ENCODE measurements around the gene TNFRSF12A.
"Not testable (repeated sequence)": the region's sequence is repeated elsewhere in the genome, so short reads cannot be mapped to it uniquely, and the experiment has no call there.

TNFRSF12A gene

DNA sequence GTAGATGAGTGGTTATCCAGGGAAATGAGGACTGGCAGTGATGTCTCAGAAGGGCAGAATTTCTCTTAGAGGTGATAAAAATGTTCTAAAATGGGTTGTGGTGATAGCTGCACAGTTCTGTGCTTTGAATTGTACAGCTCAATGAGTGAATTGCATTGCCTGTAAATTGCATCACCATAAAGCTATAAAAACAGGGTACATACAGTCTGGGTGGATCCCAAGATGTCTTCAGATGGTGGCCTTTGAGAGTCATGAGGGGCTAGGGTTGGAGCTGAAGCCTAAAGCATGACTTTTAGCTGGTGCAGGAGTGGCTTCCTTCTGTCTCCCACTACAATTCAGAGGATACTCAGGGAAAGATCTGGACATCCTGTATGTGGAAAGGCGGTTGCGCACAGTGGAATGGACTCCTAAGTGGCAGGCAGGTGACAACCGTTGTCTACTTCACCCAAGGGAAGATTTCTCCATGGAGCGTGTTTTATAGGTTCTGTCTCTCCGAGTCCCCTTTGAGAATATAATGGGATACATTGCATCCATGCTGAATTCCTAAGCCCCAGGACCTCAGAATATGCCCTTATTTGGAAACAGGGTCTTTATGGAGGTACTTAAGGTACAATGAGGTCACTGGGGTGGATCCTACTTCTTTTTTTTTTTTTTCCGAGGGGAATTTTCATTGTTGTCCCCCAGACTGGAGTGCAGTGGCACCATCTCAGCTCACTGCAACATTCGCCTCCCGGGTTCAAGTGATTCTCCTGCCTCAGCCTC is 43.6 kb downstream of the TNFRSF12A start:
- Mint-ChIP-seq H3K27ac (ENCODE audit: low read depth) (peak overlapping the region; percentile 98), H3K4me1 (peaks cover 51% of the 10 kb centered on the region), H3K27me3 (no peaks in the 10 kb centered on the region), H3K4me3 (peak overlapping the region; percentile 98), H3K9me3 (no peaks in the 10 kb centered on the region), H3K36me3 (ENCODE audit: insufficient read depth) (peaks cover 36% of the 10 kb centered on the region)
- DNase-seq (ENCODE audit: low spot score in 2 of 2) (no peak), ATAC-seq (replicated peaks; ENCODE audit: extremely low read depth, poor library complexity, severe bottlenecking) (no peak)

DNA sequence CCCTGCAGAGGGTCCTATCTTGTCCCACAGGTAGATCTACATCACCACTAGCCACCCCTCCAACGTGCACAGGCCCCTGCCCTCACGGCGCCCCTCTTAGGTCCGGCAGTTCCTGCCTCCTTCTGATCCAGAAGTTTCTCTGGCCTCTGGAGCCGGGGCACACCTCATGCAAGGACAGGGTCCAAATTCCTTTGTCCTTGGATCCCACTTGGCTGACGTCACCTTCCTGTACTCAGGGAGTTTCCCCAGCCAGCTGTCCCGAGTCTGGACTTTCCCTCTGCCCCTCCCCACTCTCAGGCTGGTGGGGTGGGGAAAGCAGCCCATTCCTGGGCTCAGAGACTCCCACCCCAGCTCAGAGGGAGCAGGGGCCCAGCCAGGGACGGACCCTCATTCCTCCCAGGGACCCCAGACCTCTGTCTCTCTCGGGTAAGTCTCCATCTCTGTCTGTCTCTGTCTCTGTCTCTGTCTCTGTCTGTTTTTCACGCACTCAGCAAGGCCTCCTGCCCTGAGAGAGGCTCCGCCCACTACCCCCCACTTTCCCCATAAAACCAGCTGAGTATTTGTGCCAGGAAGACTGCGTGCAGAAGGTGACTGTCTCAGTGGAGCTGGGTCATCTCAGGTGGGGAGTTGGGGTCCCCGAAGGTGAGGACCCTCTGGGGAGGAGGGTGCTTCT is 45.0 kb downstream of the TNFRSF12A start, which contains the start of gene IL32:
IL32 (plus strand) TSS at position 572 of the 673 bp plus-strand sequence. CDS start 172 bp downstream, outside the sequence.
- Mint-ChIP-seq H3K4me3 (peak within 1 kb of the TSS; percentile 98), H3K9me3 (no peaks in the 10 kb centered on the region), H3K36me3 (ENCODE audit: insufficient read depth) (peaks cover 43% of the 10 kb centered on the region), H3K27ac (ENCODE audit: low read depth) (peak within 1 kb of the TSS; percentile 98), H3K27me3 (no peaks in the 10 kb centered on the region), H3K4me1 (peaks cover 54% of the 10 kb centered on the region)
- DNase-seq (ENCODE audit: low spot score in 2 of 2), result no peak
- peak; percentile 55 for ATAC-seq (replicated peaks; ENCODE audit: extremely low read depth, poor library complexity, severe bottlenecking)

DNA sequence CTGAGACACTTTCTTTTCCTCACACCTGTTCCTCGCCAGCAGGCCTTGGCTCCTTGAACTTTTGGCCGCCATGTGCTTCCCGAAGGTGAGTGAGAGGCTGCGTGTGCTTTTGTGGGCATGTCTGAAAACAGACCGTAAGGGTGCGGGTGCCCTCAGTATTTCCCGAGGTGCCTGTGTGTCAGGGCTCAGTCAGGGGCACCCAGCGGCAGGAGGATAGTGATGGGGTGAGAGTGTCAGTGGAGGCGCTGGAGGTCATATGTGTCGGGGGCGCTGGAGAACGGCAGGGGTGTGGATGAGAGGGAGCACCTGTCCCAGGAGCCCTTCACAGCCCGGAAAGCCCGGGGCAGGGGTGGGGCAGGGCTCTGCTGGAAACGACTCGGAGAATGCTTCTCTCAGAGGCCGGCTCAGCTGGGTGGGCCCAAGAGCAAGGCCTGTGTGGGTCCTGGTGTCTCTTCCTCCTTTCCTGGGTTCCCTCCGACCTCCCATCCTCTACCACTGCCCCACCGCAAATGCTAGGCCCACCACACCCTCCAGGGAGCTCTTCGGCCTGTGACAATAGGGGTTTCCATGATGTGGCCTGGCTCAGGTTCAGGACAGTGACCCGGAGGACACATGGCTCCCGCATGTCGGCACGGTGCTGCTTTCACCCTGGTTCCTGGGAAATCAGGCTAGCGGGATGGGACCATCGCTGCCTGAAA is 45.7 kb downstream of the TNFRSF12A start:
- DNase-seq (ENCODE audit: low spot score in 2 of 2), result no peak
- Mint-ChIP-seq H3K27me3 (no peaks in the 10 kb centered on the region), H3K27ac (ENCODE audit: low read depth) (peak overlapping the region; percentile 98), H3K4me1 (peaks cover 57% of the 10 kb centered on the region), H3K4me3 (peak overlapping the region; percentile 98), H3K9me3 (no peaks in the 10 kb centered on the region), H3K36me3 (ENCODE audit: insufficient read depth) (peaks cover 45% of the 10 kb centered on the region)
- ATAC-seq (replicated peaks; ENCODE audit: extremely low read depth, poor library complexity, severe bottlenecking), result peak; percentile 42

DNA sequence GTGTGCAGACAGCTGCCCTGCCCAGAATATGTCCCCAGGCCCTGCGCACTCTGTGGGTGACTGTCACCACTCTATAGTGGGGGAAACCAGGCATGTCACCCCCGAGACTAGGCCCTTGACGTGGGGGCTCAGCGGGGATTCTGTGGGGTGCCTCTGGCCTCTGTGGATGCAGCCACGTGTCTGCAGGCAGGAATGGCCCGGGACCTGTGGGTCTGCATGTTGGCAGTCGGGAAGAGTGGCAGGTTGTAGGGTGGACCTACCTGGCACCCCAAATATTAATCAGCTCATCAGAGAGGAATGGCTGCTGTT is 46.2 kb downstream of the TNFRSF12A start:
- H3K36me3 Mint-ChIP-seq (ENCODE audit: insufficient read depth), result peaks cover 49% of the 10 kb centered on the region
- ATAC-seq (replicated peaks; ENCODE audit: extremely low read depth, poor library complexity, severe bottlenecking) (no peak), DNase-seq (ENCODE audit: low spot score in 2 of 2) (no peak)
- no peaks in the 10 kb centered on the region for H3K9me3 Mint-ChIP-seq
- H3K27me3 Mint-ChIP-seq, result no peaks in the 10 kb centered on the region
- peak overlapping the region; percentile 98 for H3K27ac Mint-ChIP-seq (ENCODE audit: low read depth)
- peak overlapping the region; percentile 98 for H3K4me3 Mint-ChIP-seq
- H3K4me1 Mint-ChIP-seq, result peaks cover 62% of the 10 kb centered on the region

DNA sequence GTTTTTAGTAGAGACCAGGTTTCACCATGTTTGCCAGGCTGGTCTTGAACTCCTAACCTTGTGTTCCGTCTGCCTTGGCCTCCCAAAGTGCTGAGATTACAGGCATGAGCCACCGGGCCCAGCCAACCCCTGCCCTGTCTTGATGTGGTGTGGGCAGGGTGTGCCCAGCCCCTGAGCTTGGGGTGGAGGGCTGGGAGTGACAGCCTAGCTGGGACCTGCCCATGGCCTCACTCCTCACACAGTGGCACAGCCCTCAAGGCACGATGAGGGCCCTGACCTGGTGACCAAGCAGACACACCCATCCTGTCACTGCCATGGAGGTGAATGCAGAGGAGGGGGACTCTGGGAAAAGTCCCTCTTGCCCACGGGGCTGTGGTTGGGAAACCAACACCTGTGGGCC is 48.3 kb downstream of the TNFRSF12A start:
- Mint-ChIP-seq H3K27ac (ENCODE audit: low read depth) (peak overlapping the region; percentile 98), H3K27me3 (no peaks in the 10 kb centered on the region), H3K36me3 (ENCODE audit: insufficient read depth) (peaks cover 58% of the 10 kb centered on the region), H3K4me3 (peak overlapping the region; percentile 98), H3K4me1 (peaks cover 71% of the 10 kb centered on the region), H3K9me3 (no peaks in the 10 kb centered on the region)
- no peak for DNase-seq (ENCODE audit: low spot score in 2 of 2)
- no peak for ATAC-seq (replicated peaks; ENCODE audit: extremely low read depth, poor library complexity, severe bottlenecking)

DNA sequence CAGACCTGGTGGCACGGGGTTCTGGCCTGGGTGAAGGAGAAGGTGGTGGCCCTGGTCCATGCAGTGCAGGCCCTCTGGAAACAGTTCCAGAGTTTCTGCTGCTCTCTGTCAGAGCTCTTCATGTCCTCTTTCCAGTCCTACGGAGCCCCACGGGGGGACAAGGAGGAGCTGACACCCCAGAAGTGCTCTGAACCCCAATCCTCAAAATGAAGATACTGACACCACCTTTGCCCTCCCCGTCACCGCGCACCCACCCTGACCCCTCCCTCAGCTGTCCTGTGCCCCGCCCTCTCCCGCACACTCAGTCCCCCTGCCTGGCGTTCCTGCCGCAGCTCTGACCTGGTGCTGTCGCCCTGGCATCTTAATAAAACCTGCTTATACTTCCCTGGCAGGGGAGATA is 49.0 kb downstream of the TNFRSF12A start:
- H3K27me3 Mint-ChIP-seq; DNase-seq (ENCODE audit: low spot score in 2 of 2); ATAC-seq (replicated peaks; ENCODE audit: extremely low read depth, poor library complexity, severe bottlenecking); H3K9me3 Mint-ChIP-seq: not testable (repeated sequence)
- H3K4me1 Mint-ChIP-seq, result peaks cover 73% of the 10 kb centered on the region
- peak overlapping the region; percentile 98 for H3K4me3 Mint-ChIP-seq
- peak overlapping the region; percentile 47 for H3K27ac Mint-ChIP-seq (ENCODE audit: low read depth)
- peaks cover 60% of the 10 kb centered on the region for H3K36me3 Mint-ChIP-seq (ENCODE audit: insufficient read depth)

DNA sequence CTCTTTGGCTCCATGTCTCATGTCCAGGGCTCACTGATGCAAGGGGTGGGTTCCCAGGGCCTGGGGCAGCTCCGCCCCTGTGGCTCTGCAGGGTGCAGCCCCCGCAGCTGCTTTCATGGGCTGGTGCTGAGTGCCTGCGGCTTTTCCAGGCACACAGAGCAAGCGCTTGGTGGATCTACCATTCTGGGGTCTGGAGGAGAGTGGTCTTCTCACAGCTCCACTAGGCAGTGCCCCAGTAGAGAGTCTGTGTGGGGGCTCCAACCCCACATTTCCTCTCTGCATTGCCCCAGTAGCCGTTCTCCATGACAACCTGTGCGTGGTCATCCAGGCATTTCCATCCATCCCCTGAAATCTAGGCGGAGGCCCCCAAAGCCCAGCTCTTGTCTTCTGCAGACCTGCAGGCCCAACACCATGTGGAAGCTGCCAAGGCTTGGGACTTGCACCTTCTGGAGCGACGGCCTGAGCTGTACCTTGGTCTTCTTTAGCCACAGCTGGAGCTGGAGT is 50.5 kb downstream of the TNFRSF12A start:
- DNase-seq (ENCODE audit: low spot score in 2 of 2) (no peak), ATAC-seq (replicated peaks; ENCODE audit: extremely low read depth, poor library complexity, severe bottlenecking) (no peak)
- H3K9me3 Mint-ChIP-seq, result no peaks in the 10 kb centered on the region
- H3K27me3 Mint-ChIP-seq, result no peaks in the 10 kb centered on the region
- H3K4me1 Mint-ChIP-seq, result peaks cover 76% of the 10 kb centered on the region
- peak overlapping the region; percentile 90 for H3K27ac Mint-ChIP-seq (ENCODE audit: low read depth)
- no peak overlapping the region for H3K4me3 Mint-ChIP-seq
- H3K36me3 Mint-ChIP-seq (ENCODE audit: insufficient read depth), result peaks cover 64% of the 10 kb centered on the region

DNA sequence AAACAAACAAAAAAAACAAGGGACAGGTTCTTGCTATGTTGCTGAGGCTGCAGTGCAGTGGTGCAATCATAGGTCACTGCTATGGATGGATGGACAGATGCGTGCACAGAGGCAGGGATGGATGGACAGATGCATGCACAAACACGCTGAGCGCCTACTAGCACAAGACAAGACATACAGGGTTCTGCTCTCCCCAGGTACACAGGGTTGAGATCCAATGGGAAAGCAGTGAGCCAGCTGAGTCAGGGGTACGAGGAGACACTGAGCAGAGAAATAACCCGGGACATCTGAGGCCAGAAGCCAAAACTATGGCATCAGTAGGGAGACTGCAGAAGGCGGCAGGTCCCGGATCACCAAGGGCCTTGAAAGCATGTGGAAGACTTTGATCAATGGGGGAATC is 51.5 kb downstream of the TNFRSF12A start:
- Mint-ChIP-seq H3K27ac (ENCODE audit: low read depth) (peak overlapping the region; percentile 90), H3K27me3 (no peaks in the 10 kb centered on the region), H3K36me3 (ENCODE audit: insufficient read depth) (peaks cover 58% of the 10 kb centered on the region), H3K9me3 (no peaks in the 10 kb centered on the region), H3K4me1 (peaks cover 84% of the 10 kb centered on the region), H3K4me3 (peak overlapping the region; percentile 63)
- DNase-seq (ENCODE audit: low spot score in 2 of 2), result no peak
- ATAC-seq (replicated peaks; ENCODE audit: extremely low read depth, poor library complexity, severe bottlenecking), result no peak
